Right lobe of liver (tissue), 4 donors: ENCODE measurements around the gene NR1H4.

ENCODE experiments used
- POLR2A ChIP-seq: fragments of 450-650 bp; IDR thresholded peaks from one replicate; pipeline ENCODE4 v1.6.1; 2017; ENCODE audit warnings: antibody characterized with exemption, mild to moderate bottlenecking
- TF ChIP-seq, protein P1 (sequence below), 4 donors: fragments of 200-600 bp in 3 of 4; fragments of 450-650 bp in 1 of 4; IDR thresholded peaks; one replicate each; pipeline versions ENCODE4 v1.5.1 to v1.8.0; 2016 to 2022; ENCODE audit warnings: antibody characterized with exemption in 4 of 4, mild to moderate bottlenecking in 2 of 4
- donor health status: DM: no; HTN: no; CAD: no.
- donor health status: DM: no; HTN: no; CAD: no.
- donor health status: DM: no; HTN: yes; CAD: no.

DNA sequence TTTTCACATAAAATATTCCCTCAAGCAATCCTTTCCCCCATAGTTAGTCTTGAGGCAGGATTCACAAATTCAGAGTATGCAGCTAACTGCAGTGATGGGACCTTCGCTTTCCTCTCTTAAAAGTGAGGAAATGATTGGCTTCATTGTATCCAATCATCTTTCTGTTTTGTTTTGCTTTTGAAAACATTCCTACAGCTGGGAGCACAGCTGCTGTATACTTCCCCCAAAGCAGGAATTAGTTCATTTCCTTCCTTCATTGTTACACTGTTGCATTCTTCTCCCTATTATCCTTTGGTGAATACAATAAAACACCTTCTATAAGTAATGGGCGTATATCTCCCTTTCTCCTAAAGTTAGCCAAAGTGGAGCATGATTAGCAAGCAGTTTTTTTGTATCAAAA lies 90.4 kb downstream of the NR1H4 start:
- no peak for TF ChIP-seq POLR2A
- TF ChIP-seq, protein P1, sequence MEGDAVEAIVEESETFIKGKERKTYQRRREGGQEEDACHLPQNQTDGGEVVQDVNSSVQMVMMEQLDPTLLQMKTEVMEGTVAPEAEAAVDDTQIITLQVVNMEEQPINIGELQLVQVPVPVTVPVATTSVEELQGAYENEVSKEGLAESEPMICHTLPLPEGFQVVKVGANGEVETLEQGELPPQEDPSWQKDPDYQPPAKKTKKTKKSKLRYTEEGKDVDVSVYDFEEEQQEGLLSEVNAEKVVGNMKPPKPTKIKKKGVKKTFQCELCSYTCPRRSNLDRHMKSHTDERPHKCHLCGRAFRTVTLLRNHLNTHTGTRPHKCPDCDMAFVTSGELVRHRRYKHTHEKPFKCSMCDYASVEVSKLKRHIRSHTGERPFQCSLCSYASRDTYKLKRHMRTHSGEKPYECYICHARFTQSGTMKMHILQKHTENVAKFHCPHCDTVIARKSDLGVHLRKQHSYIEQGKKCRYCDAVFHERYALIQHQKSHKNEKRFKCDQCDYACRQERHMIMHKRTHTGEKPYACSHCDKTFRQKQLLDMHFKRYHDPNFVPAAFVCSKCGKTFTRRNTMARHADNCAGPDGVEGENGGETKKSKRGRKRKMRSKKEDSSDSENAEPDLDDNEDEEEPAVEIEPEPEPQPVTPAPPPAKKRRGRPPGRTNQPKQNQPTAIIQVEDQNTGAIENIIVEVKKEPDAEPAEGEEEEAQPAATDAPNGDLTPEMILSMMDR (IDR thresholded peaks at IDR 0.05), result no peak
